ENCODE measurements around the gene ARFGAP3. TPM values are rescaled to one million over a fixed set of nuclear protein-coding genes. Genes with fewer than 3 reads are reported as not detected.

ARFGAP3 gene
- polyA plus RNA-seq, 2 of the 4 experiments (the other 2 are of a cell fraction) = 19.1 to 39.0 TPM

DNA sequence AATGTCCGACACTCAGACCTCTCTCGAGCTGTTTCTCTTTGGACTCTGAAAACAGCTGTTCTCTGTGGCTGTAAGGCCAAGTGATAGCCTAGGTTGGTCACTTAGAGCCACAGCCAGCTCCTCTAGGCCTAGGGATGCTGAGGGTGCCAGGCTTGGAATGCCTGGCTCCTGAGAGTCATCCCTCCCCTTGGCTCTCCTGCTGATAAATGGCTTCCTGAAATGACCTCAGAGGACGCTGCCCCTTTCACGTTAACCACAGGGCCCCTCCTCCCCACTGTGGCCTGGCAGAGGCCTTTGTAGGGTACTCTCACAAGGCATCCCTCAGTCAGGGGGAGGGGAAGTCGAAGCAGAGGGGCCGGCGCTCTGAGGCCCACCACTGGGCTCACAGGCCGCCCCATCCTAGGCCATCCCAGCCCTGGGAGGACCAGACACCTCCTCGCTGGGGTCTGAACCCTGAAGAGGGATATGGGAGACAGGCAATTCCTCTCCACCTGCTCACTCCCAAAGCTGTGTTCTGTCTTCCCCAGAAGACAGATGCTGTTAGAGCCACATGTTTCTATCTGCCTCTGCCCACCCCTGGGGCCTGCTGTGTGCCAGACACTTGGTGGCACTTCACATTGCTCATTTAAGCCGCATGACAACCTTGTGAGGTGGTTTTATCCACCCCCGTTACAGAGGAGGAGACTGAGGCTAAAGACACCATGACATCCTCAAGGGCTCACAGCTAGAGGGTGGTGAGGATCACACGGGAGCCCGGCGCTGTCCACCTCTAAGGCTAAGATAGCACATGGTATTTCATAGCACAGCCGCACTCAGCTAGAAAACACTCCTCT, 50.9 kb downstream of the ARFGAP3 start:
- DNase-seq (ENCODE audit: low read depth in 1 of 2, low spot score in 1 of 2) (no peak), ATAC-seq (peak; percentile 30; a peak in 2 of 6 replicates), FAIRE-seq (no peak)
- Histone ChIP-seq H3K4me3 (no peak overlapping the region), H3K27ac (peak overlapping the region in 1 of 2 experiments; percentile 82; a peak in 4 of 6 replicates), H3K4me2 (no peak overlapping the region), H3K4me1 (peaks cover 16% of the 10 kb centered on the region), H3K9me3 (no peaks in the 10 kb centered on the region)
- POLR2A ChIA-PET = no interaction called here
- 92% methylated on average over 5 of the region's 15 CpGs for WGBS (ENCODE audit: missing lambda C conversion rate)
- TF ChIP-seq HEYL (CRISPR knock-in tag; IDR thresholded peaks at IDR 0.05) = no peak
- TF ChIP-seq SMC3 (IDR thresholded peaks at IDR 0.05) = no peak
- no peak for TF ChIP-seq PHF8 (IDR thresholded peaks at IDR 0.05; ENCODE audit: borderline replicate concordance, low read depth)
- TF ChIP-seq BHLHE40 (IDR thresholded peaks at IDR 0.05; ENCODE audit: low read depth, low read length) = no peak
- TF ChIP-seq, protein P1, sequence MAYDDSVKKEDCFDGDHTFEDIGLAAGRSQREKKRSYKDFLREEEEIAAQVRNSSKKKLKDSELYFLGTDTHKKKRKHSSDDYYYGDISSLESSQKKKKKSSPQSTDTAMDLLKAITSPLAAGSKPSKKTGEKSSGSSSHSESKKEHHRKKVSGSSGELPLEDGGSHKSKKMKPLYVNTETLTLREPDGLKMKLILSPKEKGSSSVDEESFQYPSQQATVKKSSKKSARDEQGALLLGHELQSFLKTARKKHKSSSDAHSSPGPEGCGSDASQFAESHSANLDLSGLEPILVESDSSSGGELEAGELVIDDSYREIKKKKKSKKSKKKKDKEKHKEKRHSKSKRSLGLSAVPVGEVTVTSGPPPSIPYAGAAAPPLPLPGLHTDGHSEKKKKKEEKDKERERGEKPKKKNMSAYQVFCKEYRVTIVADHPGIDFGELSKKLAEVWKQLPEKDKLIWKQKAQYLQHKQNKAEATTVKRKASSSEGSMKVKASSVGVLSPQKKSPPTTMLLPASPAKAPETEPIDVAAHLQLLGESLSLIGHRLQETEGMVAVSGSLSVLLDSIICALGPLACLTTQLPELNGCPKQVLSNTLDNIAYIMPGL (CRISPR knock-in tag; IDR thresholded peaks at IDR 0.05; ENCODE audit: borderline replicate concordance) = no peak
- TF ChIP-seq, protein P2, sequence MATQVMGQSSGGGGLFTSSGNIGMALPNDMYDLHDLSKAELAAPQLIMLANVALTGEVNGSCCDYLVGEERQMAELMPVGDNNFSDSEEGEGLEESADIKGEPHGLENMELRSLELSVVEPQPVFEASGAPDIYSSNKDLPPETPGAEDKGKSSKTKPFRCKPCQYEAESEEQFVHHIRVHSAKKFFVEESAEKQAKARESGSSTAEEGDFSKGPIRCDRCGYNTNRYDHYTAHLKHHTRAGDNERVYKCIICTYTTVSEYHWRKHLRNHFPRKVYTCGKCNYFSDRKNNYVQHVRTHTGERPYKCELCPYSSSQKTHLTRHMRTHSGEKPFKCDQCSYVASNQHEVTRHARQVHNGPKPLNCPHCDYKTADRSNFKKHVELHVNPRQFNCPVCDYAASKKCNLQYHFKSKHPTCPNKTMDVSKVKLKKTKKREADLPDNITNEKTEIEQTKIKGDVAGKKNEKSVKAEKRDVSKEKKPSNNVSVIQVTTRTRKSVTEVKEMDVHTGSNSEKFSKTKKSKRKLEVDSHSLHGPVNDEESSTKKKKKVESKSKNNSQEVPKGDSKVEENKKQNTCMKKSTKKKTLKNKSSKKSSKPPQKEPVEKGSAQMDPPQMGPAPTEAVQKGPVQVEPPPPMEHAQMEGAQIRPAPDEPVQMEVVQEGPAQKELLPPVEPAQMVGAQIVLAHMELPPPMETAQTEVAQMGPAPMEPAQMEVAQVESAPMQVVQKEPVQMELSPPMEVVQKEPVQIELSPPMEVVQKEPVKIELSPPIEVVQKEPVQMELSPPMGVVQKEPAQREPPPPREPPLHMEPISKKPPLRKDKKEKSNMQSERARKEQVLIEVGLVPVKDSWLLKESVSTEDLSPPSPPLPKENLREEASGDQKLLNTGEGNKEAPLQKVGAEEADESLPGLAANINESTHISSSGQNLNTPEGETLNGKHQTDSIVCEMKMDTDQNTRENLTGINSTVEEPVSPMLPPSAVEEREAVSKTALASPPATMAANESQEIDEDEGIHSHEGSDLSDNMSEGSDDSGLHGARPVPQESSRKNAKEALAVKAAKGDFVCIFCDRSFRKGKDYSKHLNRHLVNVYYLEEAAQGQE (IDR thresholded peaks at IDR 0.05) = no peak
- no peak for TF ChIP-seq NFE2L2 (conservative IDR thresholded peaks at IDR 0.05; ENCODE audit: low read length)
- TF ChIP-seq ZSCAN20 (CRISPR knock-in tag; IDR thresholded peaks at IDR 0.05) = no peak
- no peak for TF ChIP-seq MAFK (IDR thresholded peaks at IDR 0.05; ENCODE audit: partially characterized antibody)
- TF ChIP-seq CHD4 (IDR thresholded peaks at IDR 0.05; ENCODE audit: borderline replicate concordance) = no peak
- no peak for TF ChIP-seq SREBF2 (IDR thresholded peaks at IDR 0.05)
- no peak for TF ChIP-seq RARB (CRISPR knock-in tag; IDR thresholded peaks at IDR 0.05)
- TF ChIP-seq HDAC2 (IDR thresholded peaks at IDR 0.05) = no peak
- no peak for TF ChIP-seq ESRRA (IDR thresholded peaks at IDR 0.05; ENCODE audit: borderline replicate concordance, low read length)
- TF ChIP-seq, protein P3, sequence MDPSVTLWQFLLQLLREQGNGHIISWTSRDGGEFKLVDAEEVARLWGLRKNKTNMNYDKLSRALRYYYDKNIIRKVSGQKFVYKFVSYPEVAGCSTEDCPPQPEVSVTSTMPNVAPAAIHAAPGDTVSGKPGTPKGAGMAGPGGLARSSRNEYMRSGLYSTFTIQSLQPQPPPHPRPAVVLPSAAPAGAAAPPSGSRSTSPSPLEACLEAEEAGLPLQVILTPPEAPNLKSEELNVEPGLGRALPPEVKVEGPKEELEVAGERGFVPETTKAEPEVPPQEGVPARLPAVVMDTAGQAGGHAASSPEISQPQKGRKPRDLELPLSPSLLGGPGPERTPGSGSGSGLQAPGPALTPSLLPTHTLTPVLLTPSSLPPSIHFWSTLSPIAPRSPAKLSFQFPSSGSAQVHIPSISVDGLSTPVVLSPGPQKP (IDR thresholded peaks at IDR 0.05; ENCODE audit: low read depth, low read length) = no peak
- CTCF ChIA-PET = interaction anchor here (0.8 to 1.4 kb wide), 3 partner anchors 51 to 159 kb away, joined by 3 to 4 read pairs (median 4); partner anchors contain the start of gene ARFGAP3

DNA sequence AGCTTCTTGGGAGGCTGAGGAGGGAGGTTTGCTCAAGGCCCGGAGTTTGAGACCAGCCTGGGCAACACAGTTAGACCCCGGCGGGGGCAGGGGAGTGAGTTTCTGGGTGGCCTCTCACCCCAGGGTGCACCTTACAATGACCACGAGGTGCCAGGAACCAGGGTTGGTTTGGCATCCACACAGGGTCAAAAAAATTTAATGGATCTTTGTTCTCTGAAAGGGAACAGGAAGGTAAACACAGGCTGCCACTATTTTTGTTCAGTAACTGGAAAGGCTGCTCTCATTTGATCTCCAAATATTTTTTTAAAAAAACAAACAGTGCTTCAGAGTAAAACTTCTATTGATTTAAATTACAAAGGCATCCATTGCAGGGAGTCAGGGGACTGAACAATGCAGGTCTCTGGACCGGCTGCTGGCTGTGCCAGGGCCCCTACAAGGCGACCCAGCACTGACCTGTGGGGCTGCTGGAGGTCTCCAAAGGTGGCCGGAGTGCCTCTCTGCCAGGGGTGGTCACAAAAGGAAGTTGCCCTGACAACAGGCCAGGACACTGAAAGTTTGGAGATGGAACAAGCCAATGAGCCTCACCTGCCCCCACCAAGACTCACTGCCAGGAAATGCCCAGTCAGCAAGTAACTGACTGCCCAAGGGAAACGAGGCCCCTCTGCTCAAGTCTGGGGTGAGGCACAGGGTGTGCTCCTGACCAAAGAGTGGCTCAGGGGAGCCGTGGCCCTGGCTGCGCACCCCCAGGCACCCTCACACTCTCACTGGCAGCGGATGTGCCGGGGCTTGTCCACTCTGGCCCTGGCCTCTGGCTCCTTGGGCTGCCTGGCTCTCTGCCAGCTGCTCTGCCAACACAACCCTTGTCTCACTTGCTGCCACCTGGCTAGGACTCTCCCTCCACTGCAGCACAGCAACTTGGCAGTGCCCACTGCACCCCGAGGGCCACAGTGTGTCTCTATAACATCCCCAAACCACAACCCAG, 51.8 kb downstream of the ARFGAP3 start:
- Histone ChIP-seq H3K27ac (peak overlapping the region; percentile 37 to 82; a peak in 4 of 6 replicates), H3K9me3 (no peaks in the 10 kb centered on the region), H3K4me2 (peak overlapping the region; percentile 21; the same call in 1 of the 3 replicates), H3K4me1 (peaks cover 16% of the 10 kb centered on the region), H3K4me3 (no peak overlapping the region)
- TF ChIP-seq TP53 (CRISPR knock-in tag; IDR thresholded peaks at IDR 0.05) (no peak), MAZ (IDR thresholded peaks at IDR 0.05; ENCODE audit: borderline replicate concordance, low read depth, low read length) (no peak), CEBPB (IDR thresholded peaks at IDR 0.05) (no peak), MAFK (IDR thresholded peaks at IDR 0.05; ENCODE audit: partially characterized antibody) (peak; percentile 93)
- TF ChIP-seq, protein P4, sequence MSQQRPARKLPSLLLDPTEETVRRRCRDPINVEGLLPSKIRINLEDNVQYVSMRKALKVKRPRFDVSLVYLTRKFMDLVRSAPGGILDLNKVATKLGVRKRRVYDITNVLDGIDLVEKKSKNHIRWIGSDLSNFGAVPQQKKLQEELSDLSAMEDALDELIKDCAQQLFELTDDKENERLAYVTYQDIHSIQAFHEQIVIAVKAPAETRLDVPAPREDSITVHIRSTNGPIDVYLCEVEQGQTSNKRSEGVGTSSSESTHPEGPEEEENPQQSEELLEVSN (IDR thresholded peaks at IDR 0.05; ENCODE audit: borderline replicate concordance, low read depth) = no peak
- ChIA-PET POLR2A (no interaction called here), CTCF (interaction anchor here (1.2 kb wide), 1 partner anchor 52 kb away, joined by 4 read pairs; the partner anchor contains the start of gene ARFGAP3)
- DNase-seq (ENCODE audit: low read depth in 1 of 2, low spot score in 1 of 2) (peak in 1 of 2 experiments; percentile 28), FAIRE-seq (no peak), ATAC-seq (peak; percentile 38 to 43; a peak in 4 of 6 replicates)
- 54% methylated on average over 8 of the region's 13 CpGs for WGBS (ENCODE audit: missing lambda C conversion rate)
